Vagina (tissue), 2 donors: ENCODE data around the gene TEAD1.

Experiments used
- POLR2A ChIP-seq, 2 donors: fragments of 450-650 bp; IDR thresholded peaks; one replicate each; pipeline ENCODE4 v1.6.1; 2017; ENCODE audit warnings: antibody characterized with exemption in 2 of 2, mild to moderate bottlenecking in 2 of 2, moderate library complexity in 2 of 2
- POLR2AphosphoS5 ChIP-seq, 2 donors: sonication (generic); formaldehyde crosslinking; IDR thresholded peaks; one replicate each; pipeline ENCODE4 v1.9.0; 2017; ENCODE audit warnings: antibody characterized with exemption in 2 of 2, mild to moderate bottlenecking in 2 of 2, low read depth in 1 of 2; ENCODE audit not compliant: insufficient read depth in 1 of 2
- TF ChIP-seq, protein P1 (sequence below), 3 experiments: fragments of 450-650 bp in 2 of 3; fragments of 200-600 bp in 1 of 3; sonication (generic) in 1 of 3; IDR thresholded peaks; one replicate each; pipeline ENCODE4 v1.5.1; 2017 to 2019; ENCODE audit warnings: antibody characterized with exemption in 3 of 3, mild to moderate bottlenecking in 2 of 3, moderate library complexity in 2 of 3

DNA sequence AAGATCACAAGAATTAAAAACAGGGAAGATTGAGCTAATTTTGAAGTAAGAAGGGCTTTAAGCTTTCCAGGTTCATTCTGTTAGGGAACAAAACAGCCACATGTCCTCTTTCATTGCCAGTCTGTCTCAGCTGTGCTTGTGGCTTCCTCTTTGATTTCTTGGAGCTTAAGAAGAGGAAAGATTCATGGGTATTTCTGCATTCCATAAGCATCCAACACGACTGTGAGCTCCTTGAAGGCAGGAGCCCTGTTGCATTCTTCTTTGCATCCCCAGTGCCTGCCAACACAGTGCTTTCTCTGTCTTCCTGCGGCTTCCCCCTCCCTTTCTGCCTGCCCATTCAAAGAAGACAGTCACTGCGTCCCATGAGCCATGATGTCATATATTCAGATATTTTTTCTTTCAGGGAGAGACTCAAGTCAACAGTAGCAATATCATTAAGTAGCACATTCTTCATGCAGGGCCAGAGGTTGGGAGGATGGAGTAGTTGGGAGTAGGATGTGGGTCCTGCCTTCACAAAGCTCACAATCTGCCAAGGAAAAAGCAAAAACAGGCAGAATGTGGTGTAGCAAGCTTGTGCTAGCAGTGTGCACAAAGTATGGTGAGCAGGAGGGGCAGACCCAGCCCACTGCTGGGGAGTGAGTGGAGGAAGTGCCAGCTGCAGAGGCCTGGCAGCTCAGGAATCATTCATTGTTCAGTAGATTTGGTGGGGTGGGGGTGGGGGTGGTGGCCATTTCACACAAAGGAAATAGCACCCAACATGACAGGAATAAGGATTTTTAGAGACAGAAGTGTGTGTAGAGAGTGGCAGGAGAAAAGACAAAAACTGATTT is 172.8 kb downstream of the TEAD1 start:
- TF ChIP-seq POLR2AphosphoS5 (IDR thresholded peaks at IDR 0.05; ENCODE audit: insufficient read depth in 1 of 2, low read depth in 1 of 2) (no peak), POLR2A (IDR thresholded peaks at IDR 0.05) (no peak)
- TF ChIP-seq, protein P1, sequence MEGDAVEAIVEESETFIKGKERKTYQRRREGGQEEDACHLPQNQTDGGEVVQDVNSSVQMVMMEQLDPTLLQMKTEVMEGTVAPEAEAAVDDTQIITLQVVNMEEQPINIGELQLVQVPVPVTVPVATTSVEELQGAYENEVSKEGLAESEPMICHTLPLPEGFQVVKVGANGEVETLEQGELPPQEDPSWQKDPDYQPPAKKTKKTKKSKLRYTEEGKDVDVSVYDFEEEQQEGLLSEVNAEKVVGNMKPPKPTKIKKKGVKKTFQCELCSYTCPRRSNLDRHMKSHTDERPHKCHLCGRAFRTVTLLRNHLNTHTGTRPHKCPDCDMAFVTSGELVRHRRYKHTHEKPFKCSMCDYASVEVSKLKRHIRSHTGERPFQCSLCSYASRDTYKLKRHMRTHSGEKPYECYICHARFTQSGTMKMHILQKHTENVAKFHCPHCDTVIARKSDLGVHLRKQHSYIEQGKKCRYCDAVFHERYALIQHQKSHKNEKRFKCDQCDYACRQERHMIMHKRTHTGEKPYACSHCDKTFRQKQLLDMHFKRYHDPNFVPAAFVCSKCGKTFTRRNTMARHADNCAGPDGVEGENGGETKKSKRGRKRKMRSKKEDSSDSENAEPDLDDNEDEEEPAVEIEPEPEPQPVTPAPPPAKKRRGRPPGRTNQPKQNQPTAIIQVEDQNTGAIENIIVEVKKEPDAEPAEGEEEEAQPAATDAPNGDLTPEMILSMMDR (IDR thresholded peaks at IDR 0.05) = no peak
